ENCODE measurements around the gene SYT7. TPM values are rescaled to one million over a fixed set of nuclear protein-coding genes. Genes with fewer than 3 reads are reported as not detected.
"Not testable (repeated sequence)": the region's sequence is repeated elsewhere in the genome, so short reads cannot be mapped to it uniquely, and the experiment has no call there.

The SYT7 gene
- total RNA-seq, 4 donors from 2014 or later: 5.2 to 12.6 (median 8.8) TPM

- Histone ChIP-seq H3K4me1 (no peaks in the 10 kb centered on the region), H3K9me3 (no peaks in the 10 kb centered on the region), H3K4me3 (replicated peaks in 1 of 3) (no peak overlapping the region), H3K36me3 (no peaks in the 10 kb centered on the region), H3K27ac (no peak overlapping the region), H3K27me3 (no peaks in the 10 kb centered on the region)
- TF ChIP-seq POLR2A (IDR thresholded peaks at IDR 0.05): no peak
- no peak for TF ChIP-seq CTCF (IDR thresholded peaks at IDR 0.05)
- DNase-seq: no peak
- intact Hi-C loops (cut with DNase I): no loop called here
- WGBS, 2 donors: 77 to 89% methylated on average over 6 of the region's 6 CpGs
Observed at GRCh38 chr11:61619471-61620226, 38.8 kb upstream of the SYT7 start.

GRCh38 chr11:61618978-61619377 is 38.1 kb upstream of the SYT7 start:
- no peaks in the 10 kb centered on the region for H3K9me3 ChIP-seq
- H3K27me3 ChIP-seq: no peaks in the 10 kb centered on the region
- intact Hi-C loops (cut with DNase I): no loop called here
- no peak overlapping the region for H3K4me3 ChIP-seq (replicated peaks in 1 of 3)
- TF ChIP-seq CTCF (IDR thresholded peaks at IDR 0.05): no peak
- no peak for TF ChIP-seq POLR2A (IDR thresholded peaks at IDR 0.05)
- H3K36me3 ChIP-seq: no peaks in the 10 kb centered on the region
- H3K4me1 ChIP-seq: no peaks in the 10 kb centered on the region
- no peak for DNase-seq
- no peak overlapping the region for H3K27ac ChIP-seq
- WGBS, 2 donors: 50 to 53% methylated on average over 4 to 5 of the region's 5 CpGs

GRCh38 chr11:61617515-61617914 is 36.6 kb upstream of the SYT7 start:
- H3K27ac ChIP-seq: no peak overlapping the region
- H3K36me3 ChIP-seq: no peaks in the 10 kb centered on the region
- intact Hi-C loops (cut with DNase I): no loop called here
- no peak for TF ChIP-seq CTCF (IDR thresholded peaks at IDR 0.05)
- no peak for TF ChIP-seq POLR2A (IDR thresholded peaks at IDR 0.05)
- no peaks in the 10 kb centered on the region for H3K27me3 ChIP-seq
- WGBS, 2 donors: 92 to 97% methylated on average over 4 of the region's 4 CpGs
- no peaks in the 10 kb centered on the region for H3K4me1 ChIP-seq
- no peak for DNase-seq
- no peak overlapping the region for H3K4me3 ChIP-seq (replicated peaks in 1 of 3)
- H3K9me3 ChIP-seq: no peaks in the 10 kb centered on the region

- WGBS, 2 donors: 74 to 79% methylated on average over 2 of the region's 2 CpGs
- H3K27me3 ChIP-seq: no peaks in the 10 kb centered on the region
Observed at GRCh38 chr11:61616434-61616833, 35.6 kb upstream of the SYT7 start.

GRCh38 chr11:61614782-61615181 is 33.9 kb upstream of the SYT7 start:
- not testable (repeated sequence) for H3K27me3 ChIP-seq

More at GRCh38 chr11:61616434-61616833, 35.6 kb upstream of the SYT7 start:
- no peak for TF ChIP-seq POLR2A (IDR thresholded peaks at IDR 0.05)
- TF ChIP-seq CTCF (IDR thresholded peaks at IDR 0.05): no peak
- DNase-seq: no peak
- Histone ChIP-seq H3K27ac (no peak overlapping the region), H3K4me1 (no peaks in the 10 kb centered on the region), H3K9me3 (no peaks in the 10 kb centered on the region), H3K4me3 (replicated peaks in 1 of 3) (no peak overlapping the region), H3K36me3 (no peaks in the 10 kb centered on the region)
- intact Hi-C loops (cut with DNase I): no loop called here

More at GRCh38 chr11:61614782-61615181, 33.9 kb upstream of the SYT7 start:
- 73% methylated on average over 6 of the region's 6 CpGs for WGBS, 2 donors
- DNase-seq; H3K36me3 ChIP-seq; H3K9me3 ChIP-seq; H3K4me1 ChIP-seq; H3K4me3 ChIP-seq (replicated peaks in 1 of 3); H3K27ac ChIP-seq; intact Hi-C loops (cut with DNase I): not testable (repeated sequence)

Measured in thyroid gland (tissue), 4 donors.